ENCODE results near the gene SUCLG2.

The SUCLG2 gene

GRCh38 chr3:67361323-67361722, 293.1 kb downstream of the SUCLG2 start:
- H3K4me1 Mint-ChIP-seq, result peaks cover 28% of the 10 kb centered on the region
- no peak overlapping the region for H3K27ac Mint-ChIP-seq
- no peak overlapping the region for H3K4me3 Mint-ChIP-seq
- no peaks in the 10 kb centered on the region for H3K9me3 Mint-ChIP-seq
- no peak for DNase-seq
- no peaks in the 10 kb centered on the region for H3K27me3 Mint-ChIP-seq
- H3K36me3 Mint-ChIP-seq, result no peaks in the 10 kb centered on the region
- CTCF ChIA-PET, result no interaction called here

GRCh38 chr3:67357610-67358458, 296.6 kb downstream of the SUCLG2 start:
- Mint-ChIP-seq H3K36me3 (no peaks in the 10 kb centered on the region), H3K27ac (no peak overlapping the region), H3K4me1 (peaks cover 18% of the 10 kb centered on the region), H3K4me3 (no peak overlapping the region), H3K9me3 (no peaks in the 10 kb centered on the region), H3K27me3 (no peaks in the 10 kb centered on the region)
- CTCF ChIA-PET, result interaction anchor here (0.8 to 1.8 kb wide), 8 partner anchors 11 to 388 kb away, joined by 3 to 12 read pairs (median 4); no protein-coding TSS in a partner anchor
- no peak for DNase-seq

GRCh38 chr3:67349551-67350174, 304.7 kb downstream of the SUCLG2 start:
- no peak overlapping the region for H3K27ac Mint-ChIP-seq
- CTCF ChIA-PET, result no interaction called here
- peaks cover 3% of the 10 kb centered on the region for H3K9me3 Mint-ChIP-seq
- peaks cover 3% of the 10 kb centered on the region for H3K4me1 Mint-ChIP-seq
- no peaks in the 10 kb centered on the region for H3K36me3 Mint-ChIP-seq
- no peaks in the 10 kb centered on the region for H3K27me3 Mint-ChIP-seq
- no peak for DNase-seq
- H3K4me3 Mint-ChIP-seq, result no peak overlapping the region

GRCh38 chr3:67346081-67346480, 308.3 kb downstream of the SUCLG2 start:
- no peak overlapping the region for H3K27ac Mint-ChIP-seq
- H3K36me3 Mint-ChIP-seq, result no peaks in the 10 kb centered on the region
- H3K4me3 Mint-ChIP-seq, result no peak overlapping the region
- H3K27me3 Mint-ChIP-seq, result no peaks in the 10 kb centered on the region
- DNase-seq, result no peak
- peaks cover 6% of the 10 kb centered on the region for H3K9me3 Mint-ChIP-seq
- H3K4me1 Mint-ChIP-seq, result peaks cover 3% of the 10 kb centered on the region
- CTCF ChIA-PET, result interaction anchor here (1.7 kb wide), 1 partner anchor 11 kb away, joined by 4 read pairs; no protein-coding TSS in a partner anchor

- no peaks in the 10 kb centered on the region for H3K27me3 Mint-ChIP-seq
- H3K4me3 Mint-ChIP-seq, result no peak overlapping the region
- CTCF ChIA-PET, result no interaction called here
- peaks cover 11% of the 10 kb centered on the region for H3K4me1 Mint-ChIP-seq
- DNase-seq, result no peak
- no peak overlapping the region for H3K27ac Mint-ChIP-seq
- H3K9me3 Mint-ChIP-seq, result peaks cover 20% of the 10 kb centered on the region
- H3K36me3 Mint-ChIP-seq, result no peaks in the 10 kb centered on the region
Observed at GRCh38 chr3:67335813-67336212, 318.6 kb downstream of the SUCLG2 start.

GRCh38 chr3:67334588-67334987, 319.8 kb downstream of the SUCLG2 start:
- Mint-ChIP-seq H3K27me3 (no peaks in the 10 kb centered on the region), H3K9me3 (peaks cover 15% of the 10 kb centered on the region), H3K36me3 (no peaks in the 10 kb centered on the region), H3K27ac (no peak overlapping the region), H3K4me3 (no peak overlapping the region), H3K4me1 (peaks cover 11% of the 10 kb centered on the region)
- CTCF ChIA-PET, result no interaction called here
- no peak for DNase-seq

- Mint-ChIP-seq H3K4me3 (no peak overlapping the region), H3K36me3 (no peaks in the 10 kb centered on the region), H3K9me3 (no peaks in the 10 kb centered on the region), H3K27me3 (no peaks in the 10 kb centered on the region), H3K4me1 (peaks cover under 1% of the 10 kb centered on the region), H3K27ac (no peak overlapping the region)
- DNase-seq, result no peak
- CTCF ChIA-PET, result interaction anchor here (1.3 kb wide), 1 partner anchor 29 kb away, joined by 3 read pairs; no protein-coding TSS in a partner anchor
Observed at GRCh38 chr3:67329358-67329757, 325.1 kb downstream of the SUCLG2 start.

GRCh38 chr3:67327582-67327981, 326.8 kb downstream of the SUCLG2 start:
- no peak for DNase-seq
- Mint-ChIP-seq H3K27ac (no peak overlapping the region), H3K36me3 (no peaks in the 10 kb centered on the region), H3K9me3 (no peaks in the 10 kb centered on the region), H3K27me3 (peaks cover under 1% of the 10 kb centered on the region), H3K4me3 (no peak overlapping the region), H3K4me1 (no peaks in the 10 kb centered on the region)
- CTCF ChIA-PET, result interaction anchor here (1.7 kb wide), 1 partner anchor 30 kb away, joined by 5 read pairs; no protein-coding TSS in a partner anchor

- Mint-ChIP-seq H3K4me3 (no peak overlapping the region), H3K27me3 (peaks cover 3% of the 10 kb centered on the region), H3K27ac (no peak overlapping the region), H3K36me3 (no peaks in the 10 kb centered on the region), H3K9me3 (no peaks in the 10 kb centered on the region), H3K4me1 (no peaks in the 10 kb centered on the region)
- no peak for DNase-seq
- CTCF ChIA-PET, result no interaction called here
Observed at GRCh38 chr3:67325231-67325630, 329.2 kb downstream of the SUCLG2 start.

Measured in activated naive CD4-positive, alpha-beta T cell treated with anti-CD3 and anti-CD28 coated beads, Interleukin-2, amount 10 ng/mL, durations not matched to agents 7 days and 5 days (primary cell).